Measurements from ENCODE around the gene NLRP14. TPM values are rescaled to one million over a fixed set of nuclear protein-coding genes. Genes with fewer than 3 reads are reported as not detected.
A peak's percentile ranks its signal among the peaks of the same experiment; 100 is the strongest.

NLRP14 gene
- total and polyA plus RNA-seq, 2 donors (not counting 3 experiments of a cell fraction or from before 2014, with no cell fraction given): 0.24 to 0.26 TPM

DNA sequence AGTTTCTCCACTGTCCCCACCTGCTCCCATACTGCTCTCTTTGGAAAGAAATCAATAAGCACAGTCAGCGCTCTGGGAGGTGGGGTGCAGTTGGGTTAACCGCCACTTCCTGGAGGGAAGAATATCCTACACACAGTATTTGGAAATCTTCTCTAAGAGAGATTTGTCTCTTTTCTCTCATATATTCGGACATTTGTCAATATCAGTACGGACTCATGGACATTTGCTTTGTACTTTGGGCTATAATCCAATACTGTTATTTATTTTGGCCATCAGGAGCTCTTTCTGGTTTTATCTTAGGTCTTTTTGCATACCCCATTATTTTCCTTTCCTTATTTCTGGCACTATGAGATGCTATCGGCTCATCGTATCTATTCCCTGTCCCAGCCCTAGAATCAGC, 13.7 kb downstream of the NLRP14 start:
- Histone ChIP-seq H3K9me3 (replicated peaks; ENCODE audit: control insufficient read depth, insufficient read depth, low read length) (no peaks in the 10 kb centered on the region), H3K4me2 (ENCODE audit: insufficient read depth, low read length) (no peak overlapping the region), H3K27me3 (ENCODE audit: control insufficient read depth in 2 of 2, insufficient read depth in 2 of 2, low read length in 2 of 2) (no peaks in the 10 kb centered on the region), H3K4me3 (replicated peaks in 1 of 3; ENCODE audit: insufficient read depth in 1 of 3, low read depth in 1 of 3, low read length in 3 of 3) (no peak overlapping the region), H3K27ac (ENCODE audit: insufficient read depth, low read depth, low read length) (no peak overlapping the region), H3K79me2 (ENCODE audit: control insufficient read depth, insufficient read depth, low read length) (no peaks in the 10 kb centered on the region), H3K9me1 (replicated peaks; ENCODE audit: control insufficient read depth, extremely low read depth, insufficient read depth, low read length) (no peaks in the 10 kb centered on the region), H2AFZ (ENCODE audit: low read depth, low read length) (no peak overlapping the region), H3K36me3 (ENCODE audit: control insufficient read depth in 2 of 2, extremely low read depth in 1 of 2, insufficient read depth in 2 of 2, low read length in 2 of 2) (no peaks in the 10 kb centered on the region), H3K9ac (replicated peaks; ENCODE audit: extremely low read depth, insufficient read depth, low read length) (no peak overlapping the region), H4K20me1 (replicated peaks; ENCODE audit: control insufficient read depth, extremely low read depth, insufficient read depth, low read length) (no peaks in the 10 kb centered on the region), H3K4me1 (ENCODE audit: control insufficient read depth, extremely low read depth, insufficient read depth, low read length) (no peaks in the 10 kb centered on the region)
- dilution Hi-C loops (cut with MboI; ENCODE audit: extremely low pct_ligation_motif_present, low sequenced_read_pairs): no loop called here
- ChIA-PET CTCF (no interaction called here), POLR2A (no interaction called here)
- DNase-seq (ENCODE audit: low read depth, low spot score) (no peak), FAIRE-seq (no peak)
- intact Hi-C loops (cut with micrococcal nuclease): no loop called here
- TF ChIP-seq JUN (IDR thresholded peaks at IDR 0.05; ENCODE audit: borderline replicate concordance, insufficient read depth, insufficient read length, low read depth): no peak
- no TSS peak for BruUV-seq (replicated peaks)

DNA sequence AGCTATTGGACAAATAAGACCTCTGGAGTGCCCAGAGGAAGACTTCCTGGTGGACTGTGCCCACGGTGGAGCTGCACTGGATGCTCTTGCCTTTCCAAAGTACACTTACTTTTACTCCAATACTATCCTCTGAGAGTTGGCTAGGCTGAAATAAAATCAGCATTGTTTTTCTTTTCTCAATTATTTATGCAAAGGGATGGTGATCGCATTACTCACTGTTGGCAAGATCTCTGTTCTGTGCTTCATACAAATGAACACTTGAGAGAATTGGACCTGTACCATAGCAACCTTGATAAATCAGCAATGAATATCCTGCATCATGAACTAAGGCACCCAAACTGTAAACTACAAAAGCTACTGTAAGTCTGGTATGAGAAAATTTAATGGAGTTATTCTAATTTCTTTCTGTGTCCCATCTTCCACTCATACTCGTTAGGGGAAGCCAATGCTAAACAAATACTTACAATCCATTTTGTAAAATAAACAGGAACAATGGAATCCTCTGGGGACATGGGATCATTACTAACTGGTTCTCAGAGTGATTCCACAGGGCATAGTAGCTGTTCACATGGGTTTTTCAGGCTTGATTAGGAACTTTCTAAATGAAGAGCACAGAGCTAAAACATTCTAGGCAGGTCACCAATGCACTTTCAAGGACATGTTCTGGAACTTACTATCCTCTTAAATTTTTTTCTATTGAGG, 26.3 kb downstream of the NLRP14 start:
- Histone ChIP-seq H4K20me1 (replicated peaks; ENCODE audit: control insufficient read depth, extremely low read depth, insufficient read depth, low read length) (no peaks in the 10 kb centered on the region), H3K4me1 (ENCODE audit: control insufficient read depth, extremely low read depth, insufficient read depth, low read length) (peaks cover 4% of the 10 kb centered on the region), H3K27me3 (ENCODE audit: control insufficient read depth in 2 of 2, insufficient read depth in 2 of 2, low read length in 2 of 2) (no peaks in the 10 kb centered on the region), H3K9me1 (replicated peaks; ENCODE audit: control insufficient read depth, extremely low read depth, insufficient read depth, low read length) (no peaks in the 10 kb centered on the region), H3K4me3 (replicated peaks in 1 of 3; ENCODE audit: insufficient read depth in 1 of 3, low read depth in 1 of 3, low read length in 3 of 3) (no peak overlapping the region), H2AFZ (ENCODE audit: low read depth, low read length) (peak overlapping the region; percentile 72), H3K27ac (ENCODE audit: insufficient read depth, low read depth, low read length) (peak overlapping the region; percentile 32), H3K79me2 (ENCODE audit: control insufficient read depth, insufficient read depth, low read length) (no peaks in the 10 kb centered on the region), H3K4me2 (ENCODE audit: insufficient read depth, low read length) (no peak overlapping the region), H3K9me3 (replicated peaks; ENCODE audit: control insufficient read depth, insufficient read depth, low read length) (no peaks in the 10 kb centered on the region), H3K9ac (replicated peaks; ENCODE audit: extremely low read depth, insufficient read depth, low read length) (no peak overlapping the region), H3K36me3 (ENCODE audit: control insufficient read depth in 2 of 2, extremely low read depth in 1 of 2, insufficient read depth in 2 of 2, low read length in 2 of 2) (no peaks in the 10 kb centered on the region)
- intact Hi-C loops (cut with micrococcal nuclease) (no loop called here), dilution Hi-C loops (cut with MboI; ENCODE audit: extremely low pct_ligation_motif_present, low sequenced_read_pairs) (no loop called here)
- TF ChIP-seq, protein P1, sequence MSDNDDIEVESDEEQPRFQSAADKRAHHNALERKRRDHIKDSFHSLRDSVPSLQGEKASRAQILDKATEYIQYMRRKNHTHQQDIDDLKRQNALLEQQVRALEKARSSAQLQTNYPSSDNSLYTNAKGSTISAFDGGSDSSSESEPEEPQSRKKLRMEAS (IDR thresholded peaks at IDR 0.05; ENCODE audit: insufficient read depth, insufficient read length): no peak
- peak; percentile 23 for TF ChIP-seq FOS (IDR thresholded peaks at IDR 0.05; ENCODE audit: borderline replicate concordance, insufficient read depth, low read length)
- no peak for FAIRE-seq
- no TSS peak for BruUV-seq (replicated peaks)
- CTCF ChIA-PET: interaction anchor here (1.2 kb wide), 1 partner anchor 52 kb away, joined by 3 read pairs; no protein-coding TSS in a partner anchor
- peak; percentile 70 for DNase-seq (ENCODE audit: low read depth, low spot score)
- POLR2A ChIA-PET: no interaction called here
